WTC11 (cell line): Measurements from ENCODE around the gene MAP4K4. TPM values are rescaled to one million over a fixed set of nuclear protein-coding genes. Genes with fewer than 3 reads are reported as not detected.

Experiments used
- ATAC-seq: fragments of 200-7000 bp; cut with Tn5 transposase; 2 replicates; pipeline ENCODE4 v1.10.0; 2021; ENCODE audit warnings: mild to moderate bottlenecking, moderate library complexity
- CTCF ChIA-PET: fragments of 300-600 bp; sonication (Branson Sonifier 250); formaldehyde crosslinking; loops from one replicate; lab custom pipeline; 2021; ENCODE audit warnings: antibody characterized with exemption; lab: Charles Lee
- POLR2A ChIA-PET: fragments of 350-600 bp; sonication (Branson Sonifier 250); formaldehyde crosslinking; loops from one replicate; lab custom pipeline; 2021; ENCODE audit warnings: antibody characterized with exemption; lab: Charles Lee
- DNase-seq: peaks from one replicate; pipeline ENCODE4 v3.0.0; 2021; ENCODE audit warnings: low spot score
- H3K27ac Mint-ChIP-seq: 2 replicates; pipeline ENCODE4 v1.8.0; 2021; ENCODE audit warnings: mixed read lengths
- H3K27me3 Mint-ChIP-seq: 2 replicates; pipeline ENCODE4 v1.8.0; 2021; ENCODE audit warnings: low read depth, mild to moderate bottlenecking, moderate library complexity, mixed read lengths
- H3K36me3 Mint-ChIP-seq: 2 replicates; pipeline ENCODE4 v1.8.0; 2021; ENCODE audit warnings: mixed read lengths
- H3K4me1 Mint-ChIP-seq: 2 replicates; pipeline ENCODE4 v1.8.0; 2022; ENCODE audit warnings: mixed read lengths
- H3K4me3 Mint-ChIP-seq: 2 replicates; pipeline ENCODE4 v1.8.0; 2021; ENCODE audit warnings: mild to moderate bottlenecking, moderate library complexity, mixed read lengths
- H3K9me3 Mint-ChIP-seq: 2 replicates; pipeline ENCODE4 v1.8.0; 2021; ENCODE audit warnings: mixed read lengths
- AFF4 ChIP-seq: sonication (generic); formaldehyde crosslinking; IDR thresholded peaks from 2 replicates; pipeline ENCODE4 v1.8.1; 2023; ENCODE audit warnings: mild to moderate bottlenecking, missing genetic modification reagents, borderline replicate concordance
- AR ChIP-seq: fragments of 250-450 bp; sonication (Bioruptor Pico); IDR thresholded peaks from 2 replicates; pipeline ENCODE4 v1.9.0; 2021; ENCODE audit warnings: mild to moderate bottlenecking
- ATF6 ChIP-seq: sonication (generic); formaldehyde crosslinking; IDR thresholded peaks from 2 replicates; pipeline ENCODE4 v1.8.1; 2023; ENCODE audit warnings: mild to moderate bottlenecking, missing genetic modification reagents
- FOXJ3 ChIP-seq: sonication (generic); formaldehyde crosslinking; IDR thresholded peaks from 2 replicates; pipeline ENCODE4 v1.9.0; 2021; ENCODE audit warnings: missing genetic modification reagents, mild to moderate bottlenecking, borderline replicate concordance
- FOXP1 ChIP-seq: sonication (generic); formaldehyde crosslinking; IDR thresholded peaks from 2 replicates; pipeline ENCODE4 v1.8.0; 2022; ENCODE audit warnings: missing genetic modification reagents, mild to moderate bottlenecking, moderate library complexity, borderline replicate concordance
- HMGA2 ChIP-seq: fragments of 250-450 bp; sonication (Bioruptor Pico); IDR thresholded peaks from 2 replicates; pipeline ENCODE4 v1.4.0; 2021; ENCODE audit warnings: mild to moderate bottlenecking, moderate library complexity
- IRF1 ChIP-seq: sonication (generic); formaldehyde crosslinking; IDR thresholded peaks from 2 replicates; pipeline ENCODE4 v1.8.0; 2023; ENCODE audit warnings: missing genetic modification reagents
- IRF2 ChIP-seq: sonication (generic); formaldehyde crosslinking; IDR thresholded peaks from 2 replicates; pipeline ENCODE4 v1.8.0; 2022; ENCODE audit warnings: low read depth, missing genetic modification reagents, borderline replicate concordance
- JUN ChIP-seq: sonication (generic); formaldehyde crosslinking; IDR thresholded peaks from 2 replicates; pipeline ENCODE4 v1.8.0; 2023; ENCODE audit warnings: mild to moderate bottlenecking, missing genetic modification reagents
- NFYB ChIP-seq: sonication (generic); formaldehyde crosslinking; conservative IDR thresholded peaks from 2 replicates; pipeline ENCODE4 v1.8.0; 2022; ENCODE audit warnings: low read depth, missing genetic modification reagents
- NR2C2 ChIP-seq: sonication (generic); formaldehyde crosslinking; IDR thresholded peaks from 2 replicates; pipeline ENCODE4 v1.8.0; 2022; ENCODE audit warnings: mild to moderate bottlenecking, missing genetic modification reagents
- RORB ChIP-seq: fragments of 250-450 bp; sonication (Bioruptor Pico); IDR thresholded peaks from 2 replicates; pipeline ENCODE4 v1.9.0; 2021; ENCODE audit warnings: mild to moderate bottlenecking
- USF2 ChIP-seq: sonication (generic); formaldehyde crosslinking; IDR thresholded peaks from 2 replicates; pipeline ENCODE4 v1.8.1; 2023; ENCODE audit warnings: mild to moderate bottlenecking, missing genetic modification reagents, moderate library complexity
- ZMAT4 ChIP-seq: fragments of 250-450 bp; sonication (Bioruptor Pico); IDR thresholded peaks from 2 replicates; pipeline ENCODE4 v1.9.0; 2021; ENCODE audit warnings: mild to moderate bottlenecking
- ZNF232 ChIP-seq: sonication (generic); formaldehyde crosslinking; IDR thresholded peaks from 2 replicates; pipeline ENCODE4 v1.8.0; 2022; ENCODE audit warnings: mild to moderate bottlenecking, missing genetic modification reagents
- ZNF281 ChIP-seq: sonication (generic); formaldehyde crosslinking; IDR thresholded peaks from 2 replicates; pipeline ENCODE4 v1.8.0; 2023; ENCODE audit warnings: mild to moderate bottlenecking, missing genetic modification reagents
- ZNF317 ChIP-seq: sonication (generic); formaldehyde crosslinking; IDR thresholded peaks from 2 replicates; pipeline ENCODE4 v1.8.1; 2023; ENCODE audit warnings: low read depth, mild to moderate bottlenecking, moderate library complexity, missing genetic modification reagents, borderline replicate concordance
- ZNF671 ChIP-seq: fragments of 250-450 bp; sonication (Bioruptor Pico); IDR thresholded peaks from 2 replicates; pipeline ENCODE4 v1.8.0; 2021; ENCODE audit warnings: mild to moderate bottlenecking
- total RNA-seq: library from RNA; stranded (reverse); gene quantifications from 3 replicates; pipeline ENCODE4 v1.2.3, GENCODE V29; 2021

Gene MAP4K4
- total RNA-seq, 1 experiment from 2014 or later: 112 TPM

GRCh38 chr2:101806701-101807100, 109.2 kb downstream of the MAP4K4 start:
- no peaks in the 10 kb centered on the region for H3K9me3 Mint-ChIP-seq
- H3K27ac Mint-ChIP-seq: peak overlapping the region; percentile 47
- peaks cover 82% of the 10 kb centered on the region for H3K4me1 Mint-ChIP-seq
- no peaks in the 10 kb centered on the region for H3K27me3 Mint-ChIP-seq
- peaks cover 3% of the 10 kb centered on the region; the same call in 1 of the 2 replicates for H3K36me3 Mint-ChIP-seq
- no peak for ATAC-seq
- no peak overlapping the region for H3K4me3 Mint-ChIP-seq
- CTCF ChIA-PET: no interaction called here
- POLR2A ChIA-PET: no interaction called here
- no peak for TF ChIP-seq ZMAT4 (CRISPR knock-in tag)
- TF ChIP-seq ZNF232 (CRISPR knock-in tag): no peak
- TF ChIP-seq, all 79 proteins: peak for 0
- no peak for DNase-seq

GRCh38 chr2:101807242-101807641, 109.7 kb downstream of the MAP4K4 start:
- CTCF ChIA-PET: no interaction called here
- POLR2A ChIA-PET: no interaction called here
- DNase-seq: no peak
- Mint-ChIP-seq H3K9me3 (no peaks in the 10 kb centered on the region), H3K36me3 (peaks cover 6% of the 10 kb centered on the region; the same call in 1 of the 2 replicates), H3K27me3 (no peaks in the 10 kb centered on the region), H3K27ac (peak overlapping the region; percentile 77), H3K4me3 (no peak overlapping the region), H3K4me1 (peaks cover 85% of the 10 kb centered on the region)
- TF ChIP-seq IRF1 (CRISPR knock-in tag): no peak
- no peak for TF ChIP-seq IRF2 (CRISPR knock-in tag)
- no peak for TF ChIP-seq ATF6
- TF ChIP-seq NFYB (CRISPR knock-in tag): no peak
- TF ChIP-seq HMGA2 (CRISPR knock-in tag): no peak
- ATAC-seq: no peak

GRCh38 chr2:101808006-101808562, 110.6 kb downstream of the MAP4K4 start:
- POLR2A ChIA-PET: no interaction called here
- DNase-seq: no peak
- no peak for TF ChIP-seq ZNF317
- TF ChIP-seq USF2 (CRISPR knock-in tag): no peak
- TF ChIP-seq RORB (CRISPR knock-in tag): no peak
- TF ChIP-seq ZNF281 (CRISPR knock-in tag): no peak
- no peak for TF ChIP-seq NR2C2
- no peak for TF ChIP-seq AR
- no peak for TF ChIP-seq AFF4 (CRISPR knock-in tag)
- no peak for TF ChIP-seq ZNF671 (CRISPR knock-in tag)
- no peak for TF ChIP-seq FOXJ3 (CRISPR knock-in tag)
- TF ChIP-seq FOXP1 (CRISPR knock-in tag): no peak
- TF ChIP-seq JUN: no peak

More at GRCh38 chr2:101808006-101808562, 110.6 kb downstream of the MAP4K4 start:
- Mint-ChIP-seq H3K9me3 (no peaks in the 10 kb centered on the region), H3K4me3 (no peak overlapping the region), H3K4me1 (peaks cover 79% of the 10 kb centered on the region), H3K27ac (0 out of 2 replicates have a peak overlapping the region, but pooled peaks have one; percentile 70), H3K27me3 (no peaks in the 10 kb centered on the region), H3K36me3 (peaks cover 7% of the 10 kb centered on the region; the same call in 1 of the 2 replicates)
- CTCF ChIA-PET: interaction anchor here (1.2 to 1.8 kb wide), 4 partner anchors 15 to 41 kb away, joined by 4 to 11 read pairs (median 5); no protein-coding TSS in a partner anchor
- ATAC-seq: peak; percentile 69
